HG03196 (cell line): ENCODE data around the gene NHERF2.
A peak's percentile ranks its signal among the peaks of the same experiment; 100 is the strongest.

Source experiments
- ATAC-seq: cut with Tn5 transposase; IDR thresholded peaks from one replicate; pipeline ENCODE4 v1.9.1; 2021; ENCODE audit not compliant: unreplicated experiment

Gene NHERF2

GRCh38 chr16:2026461-2027023, at the start of gene NHERF2:
Gene NHERF2, plus strand, starts transcription at chr16:2026902. Its CDS starts 104 bp downstream, at chr16:2027006.
- ATAC-seq = no peak

DNA sequence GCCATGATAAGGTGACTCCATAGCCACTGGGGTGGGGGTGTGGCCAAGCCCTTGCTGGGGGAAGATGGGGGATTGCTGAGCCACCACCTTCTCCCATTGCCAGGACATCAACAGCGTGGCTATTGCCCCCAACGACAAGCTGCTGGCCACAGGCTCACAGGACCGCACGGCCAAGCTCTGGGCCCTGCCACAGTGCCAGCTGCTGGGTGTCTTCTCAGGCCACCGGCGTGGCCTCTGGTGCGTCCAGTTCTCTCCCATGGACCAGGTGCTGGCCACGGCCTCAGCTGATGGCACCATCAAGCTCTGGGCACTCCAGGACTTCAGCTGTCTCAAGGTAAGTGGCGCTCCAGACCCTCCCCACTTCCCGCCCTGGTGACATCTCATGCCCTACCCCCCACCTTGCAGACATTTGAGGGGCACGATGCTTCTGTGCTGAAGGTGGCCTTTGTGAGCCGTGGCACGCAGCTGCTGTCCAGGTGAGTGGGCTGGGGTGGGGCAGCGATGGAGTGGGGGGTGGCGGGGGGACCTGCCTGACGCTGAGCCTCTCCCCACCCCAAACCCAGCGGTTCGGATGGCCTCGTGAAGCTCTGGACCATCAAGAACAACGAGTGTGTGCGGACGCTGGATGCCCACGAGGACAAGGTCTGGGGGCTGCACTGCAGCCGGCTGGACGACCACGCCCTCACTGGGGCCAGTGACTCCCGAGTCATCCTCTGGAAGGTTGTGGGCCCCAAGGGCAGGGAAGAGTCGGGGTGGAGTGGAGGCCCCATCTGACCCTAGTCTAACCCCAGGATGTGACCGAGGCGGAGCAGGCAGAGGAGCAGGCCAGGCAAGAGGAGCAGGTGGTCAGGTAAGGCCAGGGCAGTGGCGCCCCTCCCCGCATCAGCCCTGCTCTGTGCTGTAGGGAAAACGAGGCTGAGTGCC, 49.5 kb upstream of the NHERF2 start:
- ATAC-seq = no peak

DNA sequence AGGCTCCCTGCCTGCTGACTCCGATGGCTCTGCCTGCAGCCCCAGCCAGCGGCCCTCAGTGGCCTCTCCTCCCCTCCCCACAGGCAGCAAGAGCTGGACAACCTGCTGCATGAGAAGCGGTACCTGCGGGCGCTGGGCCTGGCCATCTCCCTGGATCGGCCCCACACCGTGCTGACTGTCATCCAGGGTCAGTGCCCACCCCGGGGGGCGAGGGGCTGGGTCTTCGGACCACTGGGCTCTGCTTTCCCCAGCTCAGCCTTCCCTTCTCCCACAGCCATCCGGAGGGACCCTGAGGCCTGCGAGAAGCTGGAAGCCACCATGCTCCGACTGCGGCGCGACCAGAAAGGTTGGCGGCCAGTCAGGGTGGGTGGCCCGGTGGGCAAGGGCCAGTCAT, 48.8 kb upstream of the NHERF2 start:
- ATAC-seq = no peak

GRCh38 chr16:1978476-1979120, 48.1 kb upstream of the NHERF2 start:
- ATAC-seq = no peak

DNA sequence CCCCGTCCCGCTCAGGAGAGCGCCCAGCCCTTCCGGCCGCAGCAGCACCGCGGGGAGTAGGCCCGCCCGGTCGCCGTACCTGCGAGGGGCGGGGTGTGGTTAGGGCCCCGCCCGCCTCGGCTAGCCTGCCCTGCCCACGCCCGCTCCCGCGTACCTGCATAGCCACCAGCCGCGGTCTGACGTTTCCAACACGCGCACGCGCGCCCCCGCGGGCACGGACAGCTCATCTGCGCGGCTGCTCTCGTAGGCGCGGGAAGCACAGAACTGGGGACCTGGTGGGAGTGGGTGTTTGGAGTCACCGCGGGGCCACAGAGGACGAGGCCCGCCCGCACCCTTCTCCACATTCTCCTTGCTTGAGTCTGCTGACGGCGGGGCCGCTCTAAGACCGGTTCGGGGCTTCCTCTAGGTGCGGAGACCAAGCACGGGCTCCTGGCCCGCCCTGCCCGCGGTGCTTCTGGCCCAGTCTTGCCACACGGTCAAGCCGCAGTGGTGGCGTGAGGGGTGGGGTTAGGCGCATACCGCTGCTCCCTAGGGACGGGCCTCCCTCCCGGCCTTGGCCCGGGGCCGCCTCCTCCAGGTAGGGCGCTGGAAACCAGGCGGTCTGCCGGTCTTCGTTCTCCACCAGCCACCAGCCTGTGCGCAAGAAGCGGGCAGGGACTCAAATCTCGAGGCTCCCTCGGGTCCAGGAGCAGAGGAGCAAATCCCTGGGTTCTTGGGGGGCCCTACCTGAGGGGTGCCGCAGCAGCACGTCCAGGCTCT, 47.3 kb upstream of the NHERF2 start:
- ATAC-seq = no peak

DNA sequence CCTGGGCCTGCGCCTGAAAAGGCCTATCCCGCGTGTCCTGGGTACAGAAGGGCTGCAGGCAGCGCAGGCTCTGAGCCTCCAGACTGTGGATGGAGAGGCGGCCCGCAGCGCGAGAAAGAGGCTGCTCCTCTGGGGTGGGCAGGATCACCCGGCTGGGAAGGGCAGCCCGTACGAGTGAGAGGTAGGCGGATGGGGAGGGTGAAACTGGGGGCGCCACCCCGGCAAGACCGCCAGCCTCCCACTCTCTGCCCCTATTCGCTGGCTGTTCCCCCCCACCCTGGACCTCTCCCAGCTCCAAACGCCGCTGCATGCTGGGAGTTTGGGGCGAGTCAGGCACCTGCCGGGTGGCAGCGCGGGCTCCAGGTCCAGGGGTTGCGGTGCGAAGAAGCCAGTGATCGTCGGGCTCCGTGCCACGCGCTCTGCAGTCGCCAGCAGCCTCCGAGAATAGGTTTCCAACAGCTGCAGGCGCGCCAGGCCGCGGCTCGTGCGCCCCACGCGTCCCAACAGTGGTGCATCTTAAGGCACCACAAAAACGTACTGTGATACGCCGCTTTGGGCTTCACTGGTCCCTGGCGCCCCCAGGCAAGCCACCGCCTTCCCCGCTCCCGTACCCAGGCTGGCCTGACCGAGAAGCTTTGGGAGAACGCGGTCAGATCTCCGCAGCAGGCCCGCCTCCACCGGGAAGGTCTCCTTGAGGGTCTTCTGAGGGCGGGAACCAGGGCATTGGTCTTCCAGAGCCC, 46.5 kb upstream of the NHERF2 start:
- no peak for ATAC-seq

DNA sequence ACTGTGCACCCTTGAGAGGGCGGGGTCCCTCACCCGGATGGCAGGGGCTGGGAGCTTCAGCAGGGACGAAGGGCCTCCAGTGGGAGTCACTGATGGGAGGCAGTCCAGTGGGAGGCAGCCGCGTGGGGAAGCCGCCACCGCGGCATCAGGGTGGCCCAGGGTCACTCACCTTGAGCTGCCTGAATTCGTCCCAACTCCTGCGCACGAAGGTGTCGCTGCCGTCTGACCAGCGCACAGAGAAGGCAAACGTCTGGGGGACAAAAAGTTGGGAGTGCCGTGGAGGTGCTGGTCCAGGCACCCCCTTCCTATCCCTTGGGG, 46.0 kb upstream of the NHERF2 start:
- no peak for ATAC-seq

DNA sequence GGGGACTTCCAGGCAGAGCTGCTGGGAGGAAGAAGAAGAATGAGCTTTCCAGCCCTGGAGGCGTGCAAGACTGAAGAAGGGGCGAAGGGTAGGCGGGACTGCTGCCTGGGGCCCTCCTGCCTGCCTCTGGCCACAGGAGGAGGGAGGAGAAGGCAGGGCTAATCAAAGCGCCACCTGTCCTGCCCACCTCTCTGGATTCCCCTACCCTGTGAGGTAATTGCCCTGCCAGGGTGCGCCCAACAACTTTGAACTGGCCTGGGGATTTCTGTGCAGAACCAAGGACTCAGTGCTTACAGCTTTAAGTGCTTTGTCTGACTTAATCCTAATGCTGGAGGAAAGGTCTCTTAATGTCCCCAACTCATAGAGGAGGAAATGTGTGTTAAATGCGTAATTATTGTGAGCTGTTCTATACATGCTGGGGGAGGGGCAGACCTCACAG, 45.3 kb upstream of the NHERF2 start, which contains the start of gene NOXO1:
TSS of gene NOXO1 (minus strand) at position 72 of the 439 bp plus-strand sequence. CDS start 290 bp downstream, outside the sequence.
- ATAC-seq = no peak

DNA sequence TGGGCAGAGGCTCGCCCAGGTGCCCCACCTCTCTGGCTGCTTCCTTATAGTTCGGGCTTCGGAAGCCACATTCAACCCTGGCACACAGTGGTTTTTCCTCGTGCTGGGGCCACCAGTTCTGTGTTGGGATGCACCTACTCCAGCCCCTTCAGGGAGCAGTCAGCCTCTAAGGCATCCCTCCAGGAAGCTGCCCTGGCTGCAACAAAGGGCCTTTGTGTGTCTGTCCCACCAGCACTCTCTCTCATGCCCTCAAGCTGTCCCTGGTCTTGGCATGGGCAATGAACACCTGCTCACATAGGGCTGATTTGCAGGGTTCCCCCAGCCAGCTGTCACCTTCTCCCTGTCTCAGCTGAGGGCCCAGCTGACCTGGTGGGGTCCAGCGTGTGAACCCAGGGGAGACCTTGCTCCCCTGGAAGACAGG, 44.7 kb upstream of the NHERF2 start:
- ATAC-seq = no peak

GRCh38 chr16:1982991-1983543, 43.6 kb upstream of the NHERF2 start:
- ATAC-seq = no peak

DNA sequence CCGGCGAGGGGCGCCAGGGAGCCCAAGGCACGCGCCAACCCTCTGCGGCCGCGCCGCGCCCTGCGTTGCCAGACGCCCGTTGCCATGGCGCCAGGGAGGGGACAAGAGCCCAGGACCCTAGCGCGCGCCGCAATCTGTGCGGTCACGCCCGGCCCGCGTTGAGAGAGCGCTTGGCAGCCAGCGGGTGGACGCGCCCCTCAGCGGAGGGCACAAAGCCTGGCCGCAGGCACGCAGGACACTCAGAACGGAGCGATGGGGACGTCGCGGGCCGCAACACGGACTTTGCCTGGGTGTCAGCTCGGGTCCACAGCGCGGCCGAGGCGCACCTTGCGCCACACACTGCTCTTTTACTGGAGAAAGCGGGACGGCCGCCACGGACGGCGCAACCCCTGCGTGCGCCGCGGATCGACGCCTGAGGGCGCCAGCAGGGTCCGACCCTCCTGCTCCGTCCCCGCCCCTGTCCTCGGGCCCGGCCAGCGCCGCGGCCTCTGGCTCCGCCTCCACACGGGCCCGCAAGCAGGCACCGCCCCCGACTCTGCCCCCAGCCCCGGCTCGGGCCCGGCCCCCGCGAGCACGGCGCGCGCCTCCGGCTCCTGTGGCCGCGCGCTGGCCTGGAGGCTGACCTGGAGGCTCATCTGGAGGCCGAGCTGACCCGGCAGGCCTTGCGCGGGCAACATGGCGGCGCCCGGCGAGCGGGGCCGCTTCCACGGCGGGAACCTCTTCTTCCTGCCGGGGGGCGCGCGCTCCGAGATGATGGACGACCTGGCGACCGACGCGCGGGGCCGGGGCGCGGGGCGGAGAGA, 43.0 kb upstream of the NHERF2 start, which contains the start of gene GFER:
TSS of gene GFER (plus strand) at position 650 of the 803 bp plus-strand sequence. CDS start at position 676, 26 bp downstream.
- ATAC-seq = peak; percentile 68

DNA sequence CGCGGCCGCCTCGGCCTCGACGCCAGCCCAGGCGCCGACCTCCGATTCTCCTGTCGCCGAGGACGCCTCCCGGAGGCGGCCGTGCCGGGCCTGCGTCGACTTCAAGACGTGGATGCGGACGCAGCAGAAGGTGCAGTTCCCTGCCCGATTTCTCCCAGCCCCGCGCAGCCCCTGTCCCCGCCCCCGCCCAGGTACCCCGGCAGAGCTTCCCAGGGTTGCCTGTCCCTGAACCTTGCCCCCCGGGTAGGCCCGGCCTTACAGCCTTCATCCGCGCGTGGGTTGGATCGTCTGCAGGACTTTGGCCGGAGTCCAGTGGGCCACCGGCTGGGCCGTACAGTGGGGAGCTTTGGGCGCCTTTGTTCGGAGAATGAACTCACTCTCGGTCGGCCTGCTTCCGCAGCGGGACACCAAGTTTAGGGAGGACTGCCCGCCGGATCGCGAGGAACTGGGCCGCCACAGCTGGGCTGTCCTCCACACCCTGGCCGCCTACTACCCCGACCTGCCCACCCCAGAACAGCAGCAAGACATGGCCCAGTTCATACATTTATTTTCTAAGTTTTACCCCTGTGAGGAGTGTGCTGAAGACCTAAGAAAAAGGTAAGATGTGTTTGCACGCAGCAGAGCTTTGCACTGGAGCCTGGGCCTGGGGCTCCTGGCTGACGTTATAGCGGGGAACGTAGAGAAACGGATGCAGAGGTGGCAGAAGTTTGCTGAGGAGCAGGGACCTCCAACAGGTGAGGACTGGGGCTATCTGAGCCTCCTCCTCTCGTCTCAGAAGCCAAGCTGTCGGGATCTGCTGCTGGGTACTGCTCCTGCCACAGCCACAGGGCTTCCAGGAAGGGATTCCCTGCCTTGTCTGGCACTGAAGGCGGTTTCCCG, 42.1 kb upstream of the NHERF2 start:
- ATAC-seq = no peak

DNA sequence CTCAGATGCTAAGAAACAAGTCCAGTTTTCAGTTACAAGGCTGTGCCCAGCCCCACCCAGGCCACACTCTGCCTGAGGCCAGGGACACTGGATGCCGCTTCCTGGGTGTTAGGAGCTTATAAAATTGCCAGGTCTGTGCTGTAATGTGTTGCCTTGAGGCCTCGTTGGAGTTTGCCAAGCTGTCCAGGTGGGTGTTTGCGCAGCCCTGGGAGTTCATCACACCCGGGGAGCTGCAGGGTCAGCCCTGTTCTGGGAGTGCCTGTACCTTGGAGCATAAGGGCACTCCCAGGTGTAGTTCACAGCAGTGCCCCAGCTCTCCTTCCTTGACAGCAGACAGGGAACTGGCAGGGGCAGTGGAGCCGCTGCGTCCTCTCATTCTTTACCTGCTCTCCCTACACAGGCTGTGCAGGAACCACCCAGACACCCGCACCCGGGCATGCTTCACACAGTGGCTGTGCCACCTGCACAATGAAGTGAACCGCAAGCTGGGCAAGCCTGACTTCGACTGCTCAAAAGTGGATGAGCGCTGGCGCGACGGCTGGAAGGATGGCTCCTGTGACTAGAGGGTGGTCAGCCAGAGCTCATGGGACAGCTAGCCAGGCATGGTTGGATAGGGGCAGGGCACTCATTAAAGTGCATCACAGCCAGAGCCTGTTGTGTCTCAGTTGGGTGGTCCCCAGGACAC, 41.1 kb upstream of the NHERF2 start:
- no peak for ATAC-seq

DNA sequence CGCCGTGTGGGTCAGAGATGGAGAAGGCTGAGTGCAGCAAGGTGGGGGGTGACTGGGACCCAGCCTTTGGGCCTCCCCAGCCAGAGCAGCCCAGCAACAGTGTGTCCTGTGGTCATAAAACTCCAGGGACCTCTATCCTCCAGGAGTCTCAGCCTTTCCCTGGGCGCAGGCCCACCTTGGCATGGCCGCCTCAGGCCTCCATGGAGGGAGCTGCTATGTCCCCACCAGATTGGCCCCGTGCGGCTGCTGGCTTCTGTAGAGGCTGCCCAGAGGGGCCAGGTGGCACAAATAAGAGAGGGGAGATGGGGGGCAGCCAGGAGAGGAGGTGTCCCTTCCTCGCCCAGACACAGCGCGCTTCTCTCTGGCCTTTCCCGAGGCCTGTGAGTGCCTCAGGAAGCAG, 39.5 kb upstream of the NHERF2 start:
- no peak for ATAC-seq

- no peak for ATAC-seq
Observed at GRCh38 chr16:1989209-1990100, 37.2 kb upstream of the NHERF2 start, which contains the start of gene SYNGR3. Gene SYNGR3, plus strand, starts transcription at chr16:1989970. Its CDS starts 133 bp downstream, at chr16:1990103.

DNA sequence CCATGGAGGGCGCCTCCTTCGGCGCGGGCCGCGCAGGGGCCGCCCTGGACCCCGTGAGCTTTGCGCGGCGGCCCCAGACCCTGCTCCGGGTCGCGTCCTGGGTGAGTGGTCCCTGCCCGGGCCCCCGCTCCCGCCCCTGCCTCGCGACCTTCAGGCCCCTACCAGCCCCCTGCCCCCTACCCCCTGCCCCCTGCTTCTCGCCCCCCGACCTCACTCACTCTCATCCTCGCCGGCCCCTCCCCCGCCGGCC, 36.7 kb upstream of the NHERF2 start:
- no peak for ATAC-seq
